Keratinocyte (primary cell): ENCODE results near the gene FTO.

Experiments
- CTCF ChIP-seq, 3 experiments: IDR thresholded peaks in 1 of 3; conservative IDR thresholded peaks in 1 of 3; optimal IDR thresholded peaks in 1 of 3; 2 replicates in 2 of 3; 3 replicates in 1 of 3; pipeline versions ENCODE3 to v1.5.1; 2011; ENCODE audit warnings: low read length in 3 of 3, mild to moderate bottlenecking in 3 of 3, moderate library complexity in 2 of 3, control low read depth in 1 of 3, inconsistent platforms in 1 of 3; ENCODE audit not compliant: insufficient read depth in 2 of 3; ENCODE audit errors: extremely low read depth in 1 of 3
- EZH2 ChIP-seq: IDR thresholded peaks from one replicate; pipeline ENCODE4 v1.6.1; 2012; ENCODE audit warnings: inconsistent platforms, mild to moderate bottlenecking, low read length, moderate library complexity

GRCh38 chr16:53926209-53926608 lies 222.3 kb downstream of the FTO start:
- no peak for TF ChIP-seq CTCF (optimal IDR thresholded peaks at IDR 0.05 in 1 of 3, IDR thresholded peaks at IDR 0.05 in 1 of 3, conservative IDR thresholded peaks at IDR 0.05 in 1 of 3; ENCODE audit: extremely low read depth in 1 of 3, insufficient read depth in 2 of 3, low read length in 3 of 3)
- TF ChIP-seq EZH2 = no peak
